ENCODE data around the gene STK4. TPM values are rescaled to one million over a fixed set of nuclear protein-coding genes. Genes with fewer than 3 reads are reported as not detected.

The STK4 gene
- total RNA-seq, 1 experiment from 2014 or later: 43.0 TPM

- Histone ChIP-seq H2AFZ (ENCODE audit: low read length) (no peak overlapping the region), H3K27ac (ENCODE audit: insufficient read length, low read depth, low read length) (no peak overlapping the region), H4K20me1 (ENCODE audit: control insufficient read depth, insufficient read depth, insufficient read length) (no peaks in the 10 kb centered on the region), H3K9me3 (ENCODE audit: control insufficient read depth, low read depth, low read length) (no peaks in the 10 kb centered on the region), H3K9ac (ENCODE audit: extremely low read depth, insufficient read length, low read length) (peak overlapping the region; percentile 31), H2BK5ac (ENCODE audit: insufficient read length, low read length) (no peak overlapping the region), H2BK120ac (ENCODE audit: low read depth, low read length, poor library complexity, severe bottlenecking) (no peak overlapping the region), H3K4ac (ENCODE audit: low read depth, low read length) (no peak overlapping the region), H3K56ac (ENCODE audit: insufficient read length, low read depth, low read length) (no peak overlapping the region), H4K91ac (ENCODE audit: insufficient read length, low read depth, low read length) (no peak overlapping the region), H2AK5ac (ENCODE audit: insufficient read length, low read length) (no peak overlapping the region), H2BK12ac (ENCODE audit: insufficient read length, low read depth, low read length) (no peak overlapping the region), H3K79me1 (ENCODE audit: insufficient read depth, low read depth, low read length, poor library complexity, severe bottlenecking) (peaks cover 4% of the 10 kb centered on the region), H4K5ac (ENCODE audit: insufficient read length, low read depth, low read length) (no peak overlapping the region), H2BK20ac (ENCODE audit: low read depth, low read length, poor library complexity, severe bottlenecking) (no peak overlapping the region), H2BK15ac (ENCODE audit: low read depth, low read length) (no peak overlapping the region), H3T11ph (ENCODE audit: low read length) (no peak overlapping the region), H3K18ac (ENCODE audit: insufficient read length, low read depth, low read length) (no peak overlapping the region), H3K4me2 (ENCODE audit: insufficient read depth, insufficient read length, low read length) (no peak overlapping the region), H3K23me2 (ENCODE audit: insufficient read length, low read depth, low read length, poor library complexity, severe bottlenecking) (no peaks in the 10 kb centered on the region), H4K8ac (replicated peaks; ENCODE audit: insufficient read length, low read depth, low read length) (no peak overlapping the region), H3K79me2 (ENCODE audit: insufficient read depth, low read length) (no peaks in the 10 kb centered on the region), H3K14ac (ENCODE audit: insufficient read depth, low read length) (no peak overlapping the region), H3K23ac (ENCODE audit: insufficient read length, low read depth, low read length) (no peak overlapping the region), H3K27me3 (ENCODE audit: insufficient read depth, low read length) (no peaks in the 10 kb centered on the region), H3K4me1 (ENCODE audit: insufficient read depth, low read length) (no peaks in the 10 kb centered on the region)
- TF ChIP-seq, protein P1, sequence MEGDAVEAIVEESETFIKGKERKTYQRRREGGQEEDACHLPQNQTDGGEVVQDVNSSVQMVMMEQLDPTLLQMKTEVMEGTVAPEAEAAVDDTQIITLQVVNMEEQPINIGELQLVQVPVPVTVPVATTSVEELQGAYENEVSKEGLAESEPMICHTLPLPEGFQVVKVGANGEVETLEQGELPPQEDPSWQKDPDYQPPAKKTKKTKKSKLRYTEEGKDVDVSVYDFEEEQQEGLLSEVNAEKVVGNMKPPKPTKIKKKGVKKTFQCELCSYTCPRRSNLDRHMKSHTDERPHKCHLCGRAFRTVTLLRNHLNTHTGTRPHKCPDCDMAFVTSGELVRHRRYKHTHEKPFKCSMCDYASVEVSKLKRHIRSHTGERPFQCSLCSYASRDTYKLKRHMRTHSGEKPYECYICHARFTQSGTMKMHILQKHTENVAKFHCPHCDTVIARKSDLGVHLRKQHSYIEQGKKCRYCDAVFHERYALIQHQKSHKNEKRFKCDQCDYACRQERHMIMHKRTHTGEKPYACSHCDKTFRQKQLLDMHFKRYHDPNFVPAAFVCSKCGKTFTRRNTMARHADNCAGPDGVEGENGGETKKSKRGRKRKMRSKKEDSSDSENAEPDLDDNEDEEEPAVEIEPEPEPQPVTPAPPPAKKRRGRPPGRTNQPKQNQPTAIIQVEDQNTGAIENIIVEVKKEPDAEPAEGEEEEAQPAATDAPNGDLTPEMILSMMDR (conservative IDR thresholded peaks at IDR 0.05): no peak
- Mint-ChIP-seq H3K27me3 (ENCODE audit: low read depth) (no peaks in the 10 kb centered on the region), H3K36me3 (ENCODE audit: insufficient read depth in 1 of 3, low read depth in 3 of 3) (peaks cover 0 to 7% (median 5%) of the 10 kb centered on the region in 3 experiments; a peak in 2 of 7 replicates), H3K27ac (peak overlapping the region in 1 of 3 experiments; percentile 67; a peak in 2 of 7 replicates), H3K4me1 (peaks cover 17 to 24% of the 10 kb centered on the region in 2 experiments), H3K4me3 (no peak overlapping the region), H3K9me3 (no peaks in the 10 kb centered on the region)
- no peak for DNase-seq
- no CpG with 5 or more reads among the region's 3 CpGs for WGBS (ENCODE audit: extremely low coverage, insufficient read length, low lambda C conversion rate)
Measured at GRCh38 chr20:45051204-45052060, 85.1 kb downstream of the STK4 start.

All from H9 (cell line).